ENCODE results near the gene MFAP4. TPM values are rescaled to one million over a fixed set of nuclear protein-coding genes. Genes with fewer than 3 reads are reported as not detected.

Gene MFAP4
- total RNA-seq, 1 experiment from 2014 or later, result not detected

GRCh38 chr17:19333736-19334290 is 53.2 kb downstream of the MFAP4 start:
- H3K4me2 ChIP-seq, result no peak overlapping the region
- no peak for TF ChIP-seq CTCF (conservative IDR thresholded peaks at IDR 0.05)
- H4K20me1 ChIP-seq (ENCODE audit: insufficient read depth), result no peaks in the 10 kb centered on the region
- no TSS peak for BruUV-seq (replicated peaks)
- no peak overlapping the region for H3K4me3 ChIP-seq
- no peak for DNase-seq
- no peak overlapping the region for H2AFZ ChIP-seq
- H3F3A ChIP-seq (ENCODE audit: insufficient read depth, low read depth), result peaks cover 19% of the 10 kb centered on the region
- H3K9me2 ChIP-seq (ENCODE audit: insufficient read depth), result no peaks in the 10 kb centered on the region
- ChIA-PET CTCF (no interaction called here), POLR2A (ENCODE audit: unreplicated experiment) (no interaction called here)
- intact Hi-C loops (cut with micrococcal nuclease; ENCODE audit: unreplicated experiment), result no loop called here
- H3K79me2 ChIP-seq (ENCODE audit: low read depth), result no peaks in the 10 kb centered on the region
- no peak overlapping the region for H3K27ac ChIP-seq
- no peaks in the 10 kb centered on the region for H3K4me1 ChIP-seq (replicated peaks; ENCODE audit: insufficient read depth)
- H3K9me3 ChIP-seq (ENCODE audit: insufficient read depth, low read depth), result no peaks in the 10 kb centered on the region
- no peaks in the 10 kb centered on the region for H3K36me3 ChIP-seq (ENCODE audit: low read depth)
- no peaks in the 10 kb centered on the region for H3K27me3 ChIP-seq (ENCODE audit: insufficient read depth, low read depth)

Small RNA genes within 50 kb of the gene (microRNA-seq; reads per million reads assigned to microRNA genes)
- 2,612 reads per million, percentile 83 among the genes with 10 or more reads in this experiment for gene MIR1180 (ENCODE audit: borderline number of aligned reads, borderline replicate concordance)

Other genes with a start within 250 kb of the MFAP4 start
- gene EPN2, start 149.8 kb downstream of the MFAP4 start, total RNA-seq (2021), result 113 TPM in 2 replicates
- gene B9D1, start 24.5 kb downstream of the MFAP4 start, total RNA-seq (2021), result 40.2 and 58.7 TPM in 2 replicates
- 23.3 and 39.6 TPM in 2 replicates for gene MAPK7, start 8.7 kb downstream of the MFAP4 start, total RNA-seq (2021)
- 2.0 and 2.3 TPM in 2 replicates for gene RNF112, start 24.0 kb upstream of the MFAP4 start, total RNA-seq (2021)
- gene SLC47A1, start 146.7 kb upstream of the MFAP4 start, total RNA-seq (2021), result 1.3 and 2.3 TPM in 2 replicates

Data from PC-9 (cell line).